IMR-90 (cell line): Measurements from ENCODE around the gene SPTB. TPM values are rescaled to one million over a fixed set of nuclear protein-coding genes. Genes with fewer than 3 reads are reported as not detected.

Experiments
- ATAC-seq: fragments of 200-7000 bp; cut with Tn5 transposase; 2 replicates; pipeline ENCODE4 v1.9.1; 2020; ENCODE audit warnings: low read depth, mild to moderate bottlenecking, moderate library complexity
- BruUV-seq: library from RNA; stranded (reverse); fragments of 400-500 nt; replicated peaks from 2 replicates; lab custom pipeline; 2021; lab: Mats Ljungman, UMichigan
- CTCF ChIA-PET: fragments of 300-600 bp; formaldehyde crosslinking; extraction: SDS; loops from one replicate; lab custom pipeline; 2021; ENCODE audit warnings: antibody characterized with exemption; lab: Yijun Ruan, JAX
- POLR2A ChIA-PET: fragments of 300-600 bp; sonication (Branson Sonifier 250); formaldehyde crosslinking; loops from one replicate; lab custom pipeline; 2022; ENCODE audit warnings: antibody characterized with exemption; ENCODE audit not compliant: unreplicated experiment; lab: Charles Lee
- DNase-seq: peaks from one replicate; pipeline ENCODE4 v3.0.0; 2013
- H2AFZ ChIP-seq: replicated peaks from 2 replicates; pipeline ENCODE3; 2013; ENCODE audit warnings: low read length, mild to moderate bottlenecking; ENCODE audit not compliant: poor library complexity
- H2AK5ac ChIP-seq: 2 replicates; pipeline ENCODE4 v1.6.1; 2013; ENCODE audit warnings: low read depth, low read length, inconsistent platforms
- H2AK9ac ChIP-seq: replicated peaks from 2 replicates; pipeline ENCODE3; 2013; ENCODE audit warnings: mild to moderate bottlenecking, low read depth, low read length, moderate library complexity; ENCODE audit not compliant: poor library complexity
- H2BK120ac ChIP-seq: 2 replicates; pipeline ENCODE4 v1.6.1; 2013; ENCODE audit warnings: low read depth, low read length, inconsistent platforms
- H2BK15ac ChIP-seq: 3 replicates; pipeline ENCODE4 v1.6.1; 2013; ENCODE audit warnings: low read depth, low read length, inconsistent platforms
- H2BK20ac ChIP-seq: 2 replicates; pipeline ENCODE4 v1.6.1; 2013; ENCODE audit warnings: low read depth, mild to moderate bottlenecking, inconsistent platforms, low read length, moderate library complexity
- H2BK5ac ChIP-seq: 2 replicates; pipeline ENCODE4 v1.6.1; 2013; ENCODE audit warnings: mild to moderate bottlenecking, low read depth, low read length, inconsistent platforms; ENCODE audit not compliant: poor library complexity, severe bottlenecking
- H3K14ac ChIP-seq: replicated peaks from 2 replicates; pipeline ENCODE4 v1.6.1; 2013; ENCODE audit warnings: low read depth, low read length, inconsistent platforms
- H3K18ac ChIP-seq: 2 replicates; pipeline ENCODE4 v1.6.1; 2013; ENCODE audit warnings: low read depth, low read length, control low read depth
- H3K23ac ChIP-seq: 2 replicates; pipeline ENCODE4 v1.6.1; 2013; ENCODE audit warnings: low read depth, low read length, inconsistent platforms
- H3K27ac ChIP-seq: 2 replicates; pipeline ENCODE4 v1.5.1; 2013; ENCODE audit warnings: mild to moderate bottlenecking, control low read depth, low read length; ENCODE audit not compliant: insufficient read depth
- H3K27me3 ChIP-seq: 2 replicates; pipeline ENCODE4 v1.6.1; 2013; ENCODE audit warnings: low read length; ENCODE audit not compliant: control insufficient read depth, insufficient read depth
- H3K36me3 ChIP-seq: 2 replicates; pipeline ENCODE4 v1.6.1; 2013; ENCODE audit warnings: low read length, mixed read lengths; ENCODE audit not compliant: control insufficient read depth, insufficient read depth
- H3K4ac ChIP-seq: 2 replicates; pipeline ENCODE4 v1.6.1; 2013; ENCODE audit warnings: low read depth, low read length, inconsistent platforms
- H3K4me1 ChIP-seq: 2 replicates; pipeline ENCODE4 v1.6.1; 2013; ENCODE audit warnings: low read length, mixed read lengths; ENCODE audit not compliant: control insufficient read depth, insufficient read depth
- H3K4me2 ChIP-seq: 2 replicates; pipeline ENCODE4 v1.6.1; 2013; ENCODE audit warnings: low read depth, mild to moderate bottlenecking, control low read depth, low read length, moderate library complexity
- H3K4me3 ChIP-seq: 2 replicates; pipeline ENCODE4 v1.5.1; 2013; ENCODE audit warnings: low read depth, mild to moderate bottlenecking, control low read depth, low read length, moderate library complexity; ENCODE audit not compliant: insufficient read depth
- H3K56ac ChIP-seq: 2 replicates; pipeline ENCODE4 v1.6.1; 2013; ENCODE audit warnings: low read length, inconsistent platforms; ENCODE audit not compliant: insufficient read depth; ENCODE audit errors: extremely low read depth
- H3K79me1 ChIP-seq, 2 experiments: 2 replicates each; pipeline ENCODE4 v1.6.1; 2013; ENCODE audit warnings: low read length in 2 of 2, inconsistent platforms in 1 of 2, low read depth in 1 of 2
- H3K9ac ChIP-seq: 2 replicates; pipeline ENCODE4 v1.6.1; 2013; ENCODE audit warnings: low read depth, low read length, control low read depth
- H3K9me1 ChIP-seq: 2 replicates; pipeline ENCODE4 v1.6.1; 2013; ENCODE audit warnings: low read length, inconsistent platforms; ENCODE audit not compliant: insufficient read depth
- H3K9me3 ChIP-seq: 2 replicates; pipeline ENCODE4 v1.6.1; 2013; ENCODE audit warnings: low read length; ENCODE audit not compliant: control insufficient read depth, insufficient read depth
- H4K20me1 ChIP-seq: 2 replicates; pipeline ENCODE4 v1.6.1; 2013; ENCODE audit warnings: low read length, inconsistent platforms; ENCODE audit not compliant: insufficient read depth
- H4K5ac ChIP-seq: 2 replicates; pipeline ENCODE4 v1.6.1; 2013; ENCODE audit warnings: mild to moderate bottlenecking, low read depth, low read length, control low read depth
- H4K8ac ChIP-seq, 2 experiments: 2 replicates each; pipeline ENCODE4 v1.6.1; 2013; ENCODE audit warnings: low read depth in 2 of 2, low read length in 2 of 2, control low read depth in 1 of 2, inconsistent platforms in 1 of 2
- H4K91ac ChIP-seq: 2 replicates; pipeline ENCODE4 v1.6.1; 2013; ENCODE audit warnings: low read depth, low read length, inconsistent platforms; ENCODE audit not compliant: insufficient read depth
- BHLHE40 ChIP-seq: fragments of 150-350 bp; IDR thresholded peaks from 2 replicates; pipeline ENCODE4 v1.6.1; 2016; ENCODE audit warnings: mild to moderate bottlenecking, low read depth, low read length
- CEBPB ChIP-seq: IDR thresholded peaks from 2 replicates; pipeline ENCODE4 v1.6.1; 2012; ENCODE audit warnings: low read depth, low read length, improper control_type of control experiment
- CHD1 ChIP-seq: IDR thresholded peaks from 2 replicates; pipeline ENCODE4 v1.6.1; 2012; ENCODE audit warnings: low read depth, low read length, improper control_type of control experiment
- ELK1 ChIP-seq: fragments of 150-350 bp; IDR thresholded peaks from 2 replicates; pipeline ENCODE4 v1.6.1; 2016; ENCODE audit warnings: low read depth, mild to moderate bottlenecking, low read length, moderate library complexity, borderline replicate concordance
- FOS ChIP-seq: fragments of 150-350 bp; IDR thresholded peaks from 2 replicates; pipeline ENCODE4 v1.6.1; 2016; ENCODE audit warnings: low read depth, low read length
- MAFK ChIP-seq: IDR thresholded peaks from 2 replicates; pipeline ENCODE4 v1.6.1; 2012; ENCODE audit warnings: low read depth, low read length, improper control_type of control experiment
- MAZ ChIP-seq: IDR thresholded peaks from 2 replicates; pipeline ENCODE4 v1.6.1; 2012; ENCODE audit warnings: low read depth, mild to moderate bottlenecking, low read length, improper control_type of control experiment, moderate library complexity, borderline replicate concordance
- MXI1 ChIP-seq: IDR thresholded peaks from 2 replicates; pipeline ENCODE4 v1.6.1; 2012; ENCODE audit warnings: low read depth, mild to moderate bottlenecking, low read length, moderate library complexity, borderline replicate concordance
- NFE2L2 ChIP-seq: fragments of 150-350 bp; IDR thresholded peaks from 2 replicates; pipeline ENCODE4 v1.6.1; 2016; ENCODE audit warnings: low read depth, mild to moderate bottlenecking, low read length
- POLR2A ChIP-seq: IDR thresholded peaks from 2 replicates; pipeline ENCODE4 v1.6.1; 2012; ENCODE audit warnings: mild to moderate bottlenecking, low read depth, low read length
- RAD21 ChIP-seq: IDR thresholded peaks from 2 replicates; pipeline ENCODE4 v1.6.1; 2012; ENCODE audit warnings: low read length, improper control_type of control experiment
- RCOR1 ChIP-seq: IDR thresholded peaks from 2 replicates; pipeline ENCODE4 v1.6.1; 2012; ENCODE audit warnings: mild to moderate bottlenecking, low read length, improper control_type of control experiment; ENCODE audit not compliant: insufficient replicate concordance
- RFX5 ChIP-seq: IDR thresholded peaks from 2 replicates; pipeline ENCODE4 v1.8.0; 2012; ENCODE audit warnings: low read depth, mild to moderate bottlenecking, low read length, moderate library complexity
- SMC3 ChIP-seq: fragments of 150-350 bp; IDR thresholded peaks from 2 replicates; pipeline ENCODE4 v1.6.1; 2016; ENCODE audit warnings: low read depth, mild to moderate bottlenecking, antibody characterized with exemption, low read length, moderate library complexity
- USF2 ChIP-seq: fragments of 150-350 bp; IDR thresholded peaks from 2 replicates; pipeline ENCODE4 v1.6.1; 2017; ENCODE audit warnings: mild to moderate bottlenecking, antibody characterized with exemption, low read length, low read depth
- WGBS, 2 experiments: methylation state at CpG; one replicate each; pipeline versions ENCODE4 v1.1.5 to v1.1.7; 2013; ENCODE audit warnings: missing lambda C conversion rate in 2 of 2; ENCODE audit not compliant: insufficient read length in 1 of 2; ENCODE audit errors: extremely low coverage in 2 of 2; 5-methylcytosine and 5-hydroxymethylcytosine counted together
- dilution Hi-C: fragments of 300-500 bp; cut with HindIII; formaldehyde crosslinking; loops from one replicate; pipeline ENCODE4 v1.14.3; 2018; ENCODE audit warnings: low sequenced_read_pairs; ENCODE audit not compliant: unreplicated experiment
- in situ Hi-C: fragments of 300-500 bp; cut with MboI; formaldehyde crosslinking; loops from 3 replicates; pipeline ENCODE4 v1.14.3; 2019; ENCODE audit warnings: low sequenced_read_pairs, inconsistent platforms, mixed read lengths
- intact Hi-C: fragments of 100-400 bp; cut with micrococcal nuclease; formaldehyde crosslinking; loops from 2 replicates; pipeline ENCODE4 v1.10.0; 2022
- polyA plus RNA-seq, 3 experiments: library from polyadenylated mRNA; depleted of rRNA; stranded (reverse); fragments of >200 nt; gene quantifications; 2 replicates each; pipeline ENCODE4 v1.2.3, GENCODE V29; 2012; ENCODE audit warnings: low replicate concordance in 1 of 3
- total RNA-seq: library from RNA; depleted of rRNA; stranded (reverse); fragments of >200 nt; gene quantifications from 2 replicates; pipeline ENCODE4 v1.2.3, GENCODE V29; 2012
- TF ChIP-seq, protein P1 (sequence below): conservative IDR thresholded peaks from 2 replicates; pipeline ENCODE4 v1.5.1; 2012; ENCODE audit warnings: mild to moderate bottlenecking, low read depth, low read length, improper control_type of control experiment

The SPTB gene
- total and polyA plus RNA-seq, 2 of the 4 experiments (the other 2 are of a cell fraction): under 0.01 to 0.07 TPM

DNA sequence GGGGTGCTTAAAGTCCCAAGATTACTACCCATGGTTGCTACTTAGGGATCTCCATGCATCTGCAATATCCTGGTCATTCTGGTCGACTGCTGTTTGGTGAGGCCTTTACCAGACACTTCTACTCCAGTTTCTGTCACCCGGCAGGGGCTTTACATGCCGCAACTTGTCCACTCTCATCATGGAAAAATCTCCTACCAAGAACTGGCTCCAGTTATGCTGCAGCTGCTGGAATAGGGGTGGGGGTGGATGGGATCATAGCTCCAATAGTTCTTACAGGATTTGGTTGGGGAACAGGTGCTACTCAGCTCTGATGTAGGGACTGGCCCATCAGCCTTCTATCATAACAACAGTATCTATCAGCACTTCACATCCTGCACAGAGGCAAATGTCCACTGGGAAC lies 51.6 kb downstream of the SPTB start:
- in situ Hi-C loops (no loop called here), dilution Hi-C loops (no loop called here), intact Hi-C loops (no loop called here)
- Histone ChIP-seq H2BK15ac (no peak overlapping the region), H4K91ac (no peak overlapping the region), H3K4me2 (no peak overlapping the region), H3K23ac (no peak overlapping the region), H3K18ac (no peak overlapping the region), H3K9me3 (no peaks in the 10 kb centered on the region), H4K5ac (no peak overlapping the region), H3K27ac (no peak overlapping the region), H2AK5ac (no peak overlapping the region), H2BK5ac (no peak overlapping the region), H3K56ac (no peak overlapping the region), H3K9me1 (no peaks in the 10 kb centered on the region), H2BK20ac (no peak overlapping the region), H3K4me1 (no peaks in the 10 kb centered on the region; the same call in 1 of the 2 replicates), H3K36me3 (no peaks in the 10 kb centered on the region), H2AK9ac (no peak overlapping the region), H3K4ac (no peak overlapping the region), H3K4me3 (no peak overlapping the region), H3K14ac (no peak overlapping the region), H4K8ac (no peak overlapping the region), H4K20me1 (no peaks in the 10 kb centered on the region), H3K79me1 (no peaks in the 10 kb centered on the region), H2AFZ (no peak overlapping the region), H2BK120ac (no peak overlapping the region), H3K9ac (no peak overlapping the region), H3K27me3 (peaks cover 53% of the 10 kb centered on the region)
- BruUV-seq: no TSS peak
- WGBS, 2 experiments: no CpG with 5 or more reads among the region's 3 CpGs
- CTCF ChIA-PET: interaction anchor here (1.1 kb wide), 1 partner anchor 10 kb away, joined by 3 read pairs; no protein-coding TSS in a partner anchor
- no peak for DNase-seq
- ATAC-seq: no peak
- no peak for TF ChIP-seq RCOR1
- no peak for TF ChIP-seq RFX5
- TF ChIP-seq, protein P1, sequence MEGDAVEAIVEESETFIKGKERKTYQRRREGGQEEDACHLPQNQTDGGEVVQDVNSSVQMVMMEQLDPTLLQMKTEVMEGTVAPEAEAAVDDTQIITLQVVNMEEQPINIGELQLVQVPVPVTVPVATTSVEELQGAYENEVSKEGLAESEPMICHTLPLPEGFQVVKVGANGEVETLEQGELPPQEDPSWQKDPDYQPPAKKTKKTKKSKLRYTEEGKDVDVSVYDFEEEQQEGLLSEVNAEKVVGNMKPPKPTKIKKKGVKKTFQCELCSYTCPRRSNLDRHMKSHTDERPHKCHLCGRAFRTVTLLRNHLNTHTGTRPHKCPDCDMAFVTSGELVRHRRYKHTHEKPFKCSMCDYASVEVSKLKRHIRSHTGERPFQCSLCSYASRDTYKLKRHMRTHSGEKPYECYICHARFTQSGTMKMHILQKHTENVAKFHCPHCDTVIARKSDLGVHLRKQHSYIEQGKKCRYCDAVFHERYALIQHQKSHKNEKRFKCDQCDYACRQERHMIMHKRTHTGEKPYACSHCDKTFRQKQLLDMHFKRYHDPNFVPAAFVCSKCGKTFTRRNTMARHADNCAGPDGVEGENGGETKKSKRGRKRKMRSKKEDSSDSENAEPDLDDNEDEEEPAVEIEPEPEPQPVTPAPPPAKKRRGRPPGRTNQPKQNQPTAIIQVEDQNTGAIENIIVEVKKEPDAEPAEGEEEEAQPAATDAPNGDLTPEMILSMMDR: no peak
- no peak for TF ChIP-seq USF2
- TF ChIP-seq CEBPB: no peak
- no peak for TF ChIP-seq SMC3
- no peak for TF ChIP-seq MAFK
- TF ChIP-seq MXI1: no peak
- no peak for TF ChIP-seq MAZ
- no peak for TF ChIP-seq ELK1
- TF ChIP-seq RAD21: no peak
- TF ChIP-seq FOS: no peak
- TF ChIP-seq POLR2A: no peak
- TF ChIP-seq BHLHE40: no peak
- TF ChIP-seq NFE2L2: no peak
- TF ChIP-seq CHD1: no peak
- POLR2A ChIA-PET: interaction anchor here (0.5 kb wide), 1 partner anchor 363 kb away, joined by 4 read pairs; the partner anchor contains the start of gene AKAP5
